Stimulated activated CD8-positive, alpha-beta memory T cell treated with anti-CD3 and anti-CD28 coated beads, Interleukin-15, amount 100 ng/mL, for 24 hours (primary cell): ENCODE results near the gene CLCNKA.
"Not testable (repeated sequence)": the region's sequence is repeated elsewhere in the genome, so short reads cannot be mapped to it uniquely, and the experiment has no call there.

Source experiments
- DNase-seq: peaks from one replicate; pipeline ENCODE4 v3.0.0-alpha.2; 2020; ENCODE audit warnings: low read depth

CLCNKA gene

GRCh38 chr1:16042096-16042495, 20.3 kb downstream of the CLCNKA start:
- no peak for DNase-seq

GRCh38 chr1:16042654-16043053, 20.8 kb downstream of the CLCNKA start:
- not testable (repeated sequence) for DNase-seq

- no peak for DNase-seq
These were observed 21.7 kb downstream of the CLCNKA start, which contains the start of gene CLCNKB for GRCh38 chr1:16043521-16043920. CLCNKB (plus strand) TSS chr1:16043782; CDS start chr1:16044493, 711 bp downstream.

- no peak for DNase-seq
These were observed 22.1 kb downstream of the CLCNKA start for GRCh38 chr1:16043950-16044349.

- DNase-seq: no peak
These were observed 25.0 kb downstream of the CLCNKA start for GRCh38 chr1:16046842-16047241.

- no peak for DNase-seq
These were observed 26.1 kb downstream of the CLCNKA start for GRCh38 chr1:16047791-16048475.

- no peak for DNase-seq
These were observed 26.8 kb downstream of the CLCNKA start for GRCh38 chr1:16048573-16049189.

- DNase-seq: no peak
These were observed 28.5 kb downstream of the CLCNKA start for GRCh38 chr1:16050328-16050727.

- no peak for DNase-seq
These were observed 29.2 kb downstream of the CLCNKA start for GRCh38 chr1:16051039-16051438.

- not testable (repeated sequence) for DNase-seq
These were observed 30.1 kb downstream of the CLCNKA start for GRCh38 chr1:16051949-16052348.

GRCh38 chr1:16053781-16054502, 32.1 kb downstream of the CLCNKA start:
- no peak for DNase-seq

GRCh38 chr1:16054598-16055540, 33.0 kb downstream of the CLCNKA start:
- DNase-seq: no peak

GRCh38 chr1:16055613-16056520, 34.0 kb downstream of the CLCNKA start:
- peak; percentile 76 for DNase-seq

GRCh38 chr1:16056521-16056912, 34.7 kb downstream of the CLCNKA start:
- not testable (repeated sequence) for DNase-seq

GRCh38 chr1:16057314-16057915, 35.6 kb downstream of the CLCNKA start:
- DNase-seq: not testable (repeated sequence)

- not testable (repeated sequence) for DNase-seq
These were observed 36.7 kb downstream of the CLCNKA start for GRCh38 chr1:16058394-16059120.

GRCh38 chr1:16061266-16061665, 39.4 kb downstream of the CLCNKA start:
- DNase-seq: no peak

GRCh38 chr1:16061989-16062686, 40.3 kb downstream of the CLCNKA start:
- DNase-seq: not testable (repeated sequence)

- DNase-seq: not testable (repeated sequence)
These were observed 40.8 kb downstream of the CLCNKA start for GRCh38 chr1:16062687-16063075.
